Mucosa of rectum (tissue), 2 donors: ENCODE results near the gene INF2.

Source experiments
- H3K27ac ChIP-seq, 2 donors: one replicate each; pipeline ENCODE4 v1.7.0; 2013; ENCODE audit warnings: inconsistent platforms in 2 of 2, low read depth in 2 of 2, low read length in 2 of 2
- H3K27me3 ChIP-seq, 2 donors: one replicate each; pipeline ENCODE4 v1.7.0; 2013; ENCODE audit warnings: low read length in 2 of 2; ENCODE audit not compliant: control insufficient read depth in 2 of 2, insufficient read depth in 2 of 2
- H3K36me3 ChIP-seq, 2 donors: one replicate each; pipeline ENCODE4 v1.7.0; 2013; ENCODE audit warnings: low read length in 2 of 2; ENCODE audit not compliant: control insufficient read depth in 2 of 2, insufficient read depth in 2 of 2
- H3K4me1 ChIP-seq, 2 donors: one replicate each; pipeline ENCODE4 v1.7.0; 2013; ENCODE audit warnings: low read length in 2 of 2, mild to moderate bottlenecking in 1 of 2; ENCODE audit not compliant: control insufficient read depth in 2 of 2, insufficient read depth in 2 of 2
- H3K4me3 ChIP-seq, 2 donors: one replicate each; pipeline ENCODE4 v1.7.0; 2013; ENCODE audit warnings: low read length in 2 of 2
- H3K9ac ChIP-seq, 2 donors: one replicate each; pipeline ENCODE4 v1.7.0; 2013; ENCODE audit warnings: low read length in 2 of 2, low read depth in 1 of 2, mild to moderate bottlenecking in 1 of 2
- H3K9me3 ChIP-seq, 2 donors: one replicate each; pipeline ENCODE4 v1.7.0; 2013; ENCODE audit warnings: low read length in 2 of 2; ENCODE audit not compliant: control insufficient read depth in 2 of 2
- donor health status: healthy.
- donor health status: Normal muscosa, but diverticular disease.

Gene INF2

GRCh38 chr14:104676694-104677511 lies 12.5 kb upstream of the INF2 start:
- Histone ChIP-seq H3K4me3 (peak overlapping the region; percentile 71 to 74), H3K27ac (peak overlapping the region; percentile 82 to 85), H3K9ac (peak overlapping the region; percentile 79 to 85), H3K27me3 (no peaks in the 10 kb centered on the region), H3K4me1 (peaks cover 44 to 47% of the 10 kb centered on the region in 2 donors), H3K36me3 (no peaks in the 10 kb centered on the region), H3K9me3 (no peaks in the 10 kb centered on the region)

DNA sequence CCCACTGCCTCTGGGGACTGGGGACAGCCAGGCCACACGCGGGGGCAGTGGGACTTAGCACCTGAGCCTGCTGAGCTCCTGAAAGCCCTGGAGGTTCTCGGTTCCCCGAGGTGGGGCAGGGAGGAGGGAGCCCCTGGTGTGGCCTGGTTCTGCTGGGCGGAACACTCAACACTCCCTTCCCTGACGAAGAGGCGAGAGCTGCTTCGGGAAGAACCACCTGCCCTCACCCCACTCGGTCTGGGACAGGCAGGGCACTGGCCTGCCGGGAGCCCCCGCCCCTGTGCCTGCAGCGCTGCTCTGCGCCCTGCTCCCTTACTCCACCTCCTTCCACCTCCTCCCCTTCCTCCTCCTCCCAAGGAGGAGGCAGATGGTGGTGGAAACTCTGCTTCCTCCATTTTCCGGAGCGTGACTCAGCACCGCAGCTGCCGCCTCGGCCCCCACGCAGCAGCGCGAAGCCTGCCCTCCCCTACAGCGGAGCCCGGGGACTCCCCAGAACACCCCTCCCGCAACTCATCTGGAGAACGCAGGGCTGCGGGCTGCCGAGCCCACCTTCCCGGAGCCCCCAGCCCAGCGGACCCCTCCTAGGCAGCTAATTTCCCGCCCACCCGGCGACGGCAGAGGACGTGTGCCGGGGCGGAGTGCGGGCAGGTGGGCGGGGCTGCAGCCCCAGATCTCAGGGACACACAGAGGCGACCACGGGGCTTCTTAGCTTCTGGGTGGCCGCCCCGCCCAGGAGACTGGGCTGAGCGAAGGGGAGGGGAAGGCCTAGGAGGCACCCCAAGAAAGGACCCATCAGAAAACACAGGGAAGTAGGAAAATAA lies 11.7 kb upstream of the INF2 start:
- Histone ChIP-seq H3K9me3 (no peaks in the 10 kb centered on the region), H3K4me3 (peak overlapping the region; percentile 71 to 74), H3K27ac (peak overlapping the region; percentile 82 to 85), H3K9ac (peak overlapping the region; percentile 79 to 85), H3K36me3 (no peaks in the 10 kb centered on the region), H3K27me3 (no peaks in the 10 kb centered on the region), H3K4me1 (peaks cover 52 to 55% of the 10 kb centered on the region in 2 donors)

DNA sequence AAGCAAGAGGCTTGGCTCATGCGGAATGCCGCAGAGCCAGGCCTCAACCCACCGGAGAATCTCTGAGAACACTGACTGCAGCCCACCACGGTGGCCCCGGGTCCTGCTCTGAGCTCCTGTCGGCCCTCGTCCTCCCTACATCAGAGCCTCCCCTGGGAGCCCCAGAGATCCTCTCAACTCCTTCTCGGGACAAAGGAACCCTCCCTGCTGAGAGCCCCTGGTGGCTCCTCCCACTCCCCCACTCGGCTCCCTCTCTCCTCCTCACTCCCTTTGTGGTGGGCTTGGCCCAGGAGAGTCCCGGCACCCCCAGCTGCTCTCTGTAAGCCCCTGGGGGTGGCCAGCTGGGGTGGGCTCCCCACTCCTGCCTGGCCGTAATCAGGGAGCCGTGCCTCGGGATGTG lies 11.1 kb upstream of the INF2 start:
- Histone ChIP-seq H3K9ac (peak overlapping the region; percentile 79 to 85), H3K27me3 (no peaks in the 10 kb centered on the region), H3K9me3 (no peaks in the 10 kb centered on the region), H3K36me3 (no peaks in the 10 kb centered on the region), H3K4me1 (peaks cover 53 to 55% of the 10 kb centered on the region in 2 donors), H3K27ac (peak overlapping the region; percentile 82 to 85), H3K4me3 (peak overlapping the region; percentile 71 to 74)

DNA sequence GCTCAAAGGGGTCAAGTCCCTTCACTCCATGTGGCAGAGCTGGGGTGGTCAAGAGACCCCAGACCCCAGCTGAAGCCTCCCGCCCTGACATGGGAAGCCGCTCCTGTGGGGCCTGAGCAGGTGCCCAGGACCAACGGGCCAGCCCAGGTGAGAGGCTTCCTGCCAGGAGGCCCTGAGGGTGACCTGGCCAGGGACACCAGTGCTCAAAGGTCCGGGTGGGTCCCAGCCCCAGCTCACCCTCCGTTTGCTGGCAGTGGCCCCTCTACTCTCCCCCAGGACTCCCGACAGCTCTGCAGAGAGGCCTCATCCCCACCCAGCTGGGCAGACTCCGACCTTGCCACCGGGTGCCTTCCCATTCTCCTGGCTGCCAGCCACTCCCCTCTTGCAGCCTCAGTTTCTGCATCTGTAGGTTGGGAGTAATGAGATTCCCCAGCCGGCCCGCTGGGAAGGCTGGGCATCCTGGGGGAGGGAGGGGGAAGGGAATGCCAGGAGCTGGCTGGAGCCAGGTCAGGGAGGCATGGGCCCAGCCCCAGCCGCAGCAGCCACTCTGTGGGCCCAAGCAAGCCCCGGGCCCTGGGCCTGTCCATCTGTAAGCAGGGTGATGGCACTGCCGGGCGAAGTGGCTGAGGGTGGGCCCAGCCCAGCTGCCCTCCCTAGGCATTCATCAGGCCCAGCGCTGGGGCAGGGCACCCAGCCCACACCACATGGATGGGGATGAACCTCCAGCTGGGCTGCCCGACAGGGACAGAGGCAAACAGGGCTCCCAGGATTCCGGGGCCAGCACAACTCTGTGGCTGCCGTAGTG lies 10.3 kb upstream of the INF2 start:
- Histone ChIP-seq H3K27me3 (no peaks in the 10 kb centered on the region), H3K9me3 (no peaks in the 10 kb centered on the region), H3K9ac (peak overlapping the region in 1 of 2 donors; percentile 55), H3K4me3 (no peak overlapping the region), H3K4me1 (peaks cover 53 to 55% of the 10 kb centered on the region in 2 donors), H3K27ac (peak overlapping the region; percentile 89 to 96), H3K36me3 (no peaks in the 10 kb centered on the region)

DNA sequence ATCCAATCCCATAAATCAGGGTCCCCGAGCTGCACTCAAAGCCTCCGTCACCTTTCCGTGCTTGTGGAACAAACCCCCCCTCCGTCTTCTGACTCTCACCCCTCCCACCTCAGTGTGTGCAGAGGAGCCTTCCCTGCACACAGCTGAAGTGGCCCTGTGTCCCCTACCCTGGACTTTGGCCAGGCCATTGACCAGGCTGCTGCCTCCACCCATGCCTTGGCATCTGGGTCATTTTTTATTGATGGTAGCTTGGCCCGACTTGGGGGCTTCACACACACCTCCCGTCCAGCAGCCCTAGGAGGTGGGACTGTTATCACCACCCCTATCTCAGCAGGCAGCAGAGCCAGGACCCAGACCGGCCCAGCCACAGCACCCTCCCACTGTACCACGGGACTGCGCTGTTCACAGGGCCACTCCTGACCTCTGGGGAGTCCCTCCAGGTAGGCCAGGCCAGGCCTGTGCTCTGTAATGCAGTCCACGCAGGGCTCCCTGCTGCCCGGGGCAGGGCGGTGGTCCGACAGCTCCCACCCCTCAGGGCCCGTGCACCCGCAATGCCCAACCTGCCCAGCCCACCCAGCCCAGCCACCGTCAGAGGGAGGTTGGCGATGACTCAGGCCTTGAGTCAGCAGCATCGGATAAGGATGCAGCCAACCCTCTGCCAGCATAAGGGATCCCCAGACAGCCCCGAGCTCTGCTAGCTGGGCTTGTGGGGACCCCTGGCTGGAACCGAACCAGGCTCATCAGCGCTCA lies 9.2 kb upstream of the INF2 start:
- H3K27me3 ChIP-seq = no peaks in the 10 kb centered on the region
- H3K9me3 ChIP-seq = no peaks in the 10 kb centered on the region
- H3K4me3 ChIP-seq = peak overlapping the region in 1 of 2 donors; percentile 26
- no peaks in the 10 kb centered on the region for H3K36me3 ChIP-seq
- H3K4me1 ChIP-seq = peaks cover 53 to 55% of the 10 kb centered on the region in 2 donors
- H3K9ac ChIP-seq = peak overlapping the region; percentile 55 to 63
- peak overlapping the region; percentile 89 to 96 for H3K27ac ChIP-seq

- H3K27ac ChIP-seq = peak overlapping the region; percentile 89 to 96
- peak overlapping the region; percentile 11 to 41 for H3K4me3 ChIP-seq
- H3K4me1 ChIP-seq = peaks cover 53 to 55% of the 10 kb centered on the region in 2 donors
- no peaks in the 10 kb centered on the region for H3K27me3 ChIP-seq
- H3K36me3 ChIP-seq = no peaks in the 10 kb centered on the region
- H3K9me3 ChIP-seq = no peaks in the 10 kb centered on the region
- H3K9ac ChIP-seq = peak overlapping the region; percentile 55 to 63
These were observed 8.4 kb upstream of the INF2 start for GRCh38 chr14:104680806-104681688.

DNA sequence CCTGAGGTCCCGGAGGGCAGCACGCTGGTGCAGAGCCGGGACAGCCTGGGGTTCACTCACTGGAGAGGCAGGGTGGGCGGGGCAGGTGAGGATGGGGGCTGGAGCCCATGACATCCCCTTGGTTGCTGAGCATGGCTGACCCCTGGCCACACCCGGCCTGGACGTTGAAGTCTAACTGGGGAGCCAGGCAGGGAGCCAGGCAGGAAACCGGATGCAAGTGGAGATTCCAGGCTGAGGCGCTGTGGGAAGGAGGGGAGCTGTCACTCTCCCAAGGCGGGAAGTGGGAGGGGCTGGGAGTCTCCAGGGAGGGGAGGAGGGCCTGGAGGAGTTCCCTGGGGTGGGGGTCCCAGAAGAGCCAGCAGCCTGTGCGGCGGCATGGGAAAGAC lies 7.7 kb upstream of the INF2 start:
- Histone ChIP-seq H3K9ac (peak overlapping the region; percentile 55 to 63), H3K36me3 (no peaks in the 10 kb centered on the region), H3K9me3 (no peaks in the 10 kb centered on the region), H3K27ac (peak overlapping the region; percentile 89 to 96), H3K4me3 (peak overlapping the region; percentile 11 to 41), H3K4me1 (peaks cover 55 to 60% of the 10 kb centered on the region in 2 donors), H3K27me3 (no peaks in the 10 kb centered on the region)

GRCh38 chr14:104682107-104682593 lies 7.3 kb upstream of the INF2 start:
- Histone ChIP-seq H3K9me3 (no peaks in the 10 kb centered on the region), H3K4me1 (peaks cover 58 to 63% of the 10 kb centered on the region in 2 donors), H3K27ac (peak overlapping the region; percentile 89 to 96), H3K9ac (peak overlapping the region; percentile 41 to 55), H3K36me3 (no peaks in the 10 kb centered on the region), H3K27me3 (no peaks in the 10 kb centered on the region), H3K4me3 (peak overlapping the region; percentile 11 to 41)
